HCT116 (cell line): ENCODE results near the gene PCYT1A. TPM values are rescaled to one million over a fixed set of nuclear protein-coding genes. Genes with fewer than 3 reads are reported as not detected.

Source experiments
- ATAC-seq: fragments of 200-7000 bp; cut with Tn5 transposase; 2 replicates; pipeline ENCODE4 v1.9.1; 2020; ENCODE audit warnings: mild to moderate bottlenecking, moderate library complexity
- BruUV-seq: library from RNA; stranded (reverse); fragments of 400-500 nt; replicated peaks from 2 replicates; lab custom pipeline; 2021; lab: Mats Ljungman, UMichigan
- CTCF ChIA-PET: fragments of 300-600 bp; sonication (Branson Sonifier 250); formaldehyde crosslinking; loops from one replicate; lab custom pipeline; 2021; ENCODE audit warnings: antibody characterized with exemption; lab: Charles Lee
- POLR2A ChIA-PET: fragments of 300-600, 350-600 bp; sonication (Branson Sonifier 250); formaldehyde crosslinking; loops from one replicate; lab custom pipeline; 2021; ENCODE audit warnings: antibody characterized with exemption; lab: Charles Lee
- RAD21 ChIA-PET, 2 experiments: fragments of 300-600 bp; sonication (Branson Sonifier 250); formaldehyde crosslinking; loops; one replicate each; lab custom pipeline; 2023; ENCODE audit warnings: low total read pairs in 2 of 2; ENCODE audit not compliant: uncharacterized antibody in 2 of 2, unreplicated experiment in 2 of 2, low non-redundant PET in 1 of 2; lab: Charles Lee
- DNase-seq: peaks from one replicate; pipeline ENCODE4 v3.0.0-alpha.2; 2010; ENCODE audit warnings: low read depth, low spot score
- H2AFZ ChIP-seq: fragments of 200-600 bp; shearing (Covaris generic), sonication (generic); 2 replicates; pipeline ENCODE4 v1.6.1; 2017; ENCODE audit warnings: low read depth, mixed run types, mixed read lengths, antibody characterized with exemption, low read length; ENCODE audit not compliant: poor library complexity, severe bottlenecking
- H3K27ac ChIP-seq: 2 replicates; pipeline ENCODE4 v1.5.1; 2012; ENCODE audit warnings: low read depth, low read length
- H3K27me3 ChIP-seq: fragments of 200-600 bp; sonication (generic); 2 replicates; pipeline ENCODE4 v1.6.1; 2016; ENCODE audit warnings: mixed run types, low read length, mixed read lengths; ENCODE audit not compliant: insufficient read depth
- H3K36me3 ChIP-seq, 2 experiments: fragments of 200-500 bp in 1 of 2; fragments of 200-600 bp in 1 of 2; sonication (Bioruptor generic) in 1 of 2; sonication (generic) in 1 of 2; 2 replicates each; pipeline versions ENCODE4 v1.5.1 to v1.6.1; 2014 to 2016; ENCODE audit warnings: low read length in 2 of 2, inconsistent platforms in 1 of 2, mixed read lengths in 1 of 2, mixed run types in 1 of 2; ENCODE audit not compliant: insufficient read depth in 2 of 2, control insufficient read depth in 1 of 2
- H3K4me1 ChIP-seq, 2 experiments: fragments of 200-600 bp in 1 of 2; sonication (generic) in 1 of 2; 2 replicates each; pipeline versions ENCODE4 v1.5.1 to v1.6.1; 2012 to 2017; ENCODE audit warnings: low read length in 2 of 2, inconsistent platforms in 1 of 2, mild to moderate bottlenecking in 1 of 2, mixed read lengths in 1 of 2, mixed run types in 1 of 2, moderate library complexity in 1 of 2; ENCODE audit not compliant: insufficient read depth in 2 of 2, control insufficient read depth in 1 of 2
- H3K4me2 ChIP-seq: fragments of 200-600 bp; sonication (generic); 2 replicates; pipeline ENCODE4 v1.6.1; 2017; ENCODE audit warnings: mixed run types, low read length, mixed read lengths
- H3K4me3 ChIP-seq, 2 experiments: fragments of 200-600 bp in 1 of 2; sonication (generic) in 1 of 2; replicated peaks in 1 of 2; 2 replicates each; pipeline ENCODE4 v1.5.1; 2011 to 2016; ENCODE audit warnings: low read length in 2 of 2, control low read depth in 1 of 2, low read depth in 1 of 2, mild to moderate bottlenecking in 1 of 2, mixed read lengths in 1 of 2, mixed run types in 1 of 2
- H3K79me2 ChIP-seq: fragments of 200-600 bp; sonication (generic); 2 replicates; pipeline ENCODE4 v1.6.1; 2017; ENCODE audit warnings: mild to moderate bottlenecking, mixed run types, low read length, moderate library complexity, mixed read lengths; ENCODE audit not compliant: insufficient read depth
- H3K9ac ChIP-seq: fragments of 200-600 bp; sonication (generic); 2 replicates; pipeline ENCODE4 v1.6.1; 2016; ENCODE audit warnings: low read length, mixed read lengths
- H3K9me2 ChIP-seq: fragments of 200-600 bp; sonication (generic), shearing (Covaris generic); 2 replicates; pipeline ENCODE4 v1.6.1; 2017; ENCODE audit warnings: mixed run types, mild to moderate bottlenecking, moderate library complexity; ENCODE audit not compliant: insufficient read depth
- H3K9me3 ChIP-seq, 2 experiments: fragments of 200-500 bp in 1 of 2; fragments of 200-600 bp in 1 of 2; sonication (Bioruptor generic) in 1 of 2; sonication (generic) in 1 of 2; 2 replicates each; pipeline ENCODE4 v1.6.1; 2014 to 2017; ENCODE audit warnings: low read length in 2 of 2, mixed read lengths in 2 of 2, inconsistent platforms in 1 of 2, low read depth in 1 of 2, mild to moderate bottlenecking in 1 of 2, mixed run types in 1 of 2, moderate library complexity in 1 of 2; ENCODE audit not compliant: control insufficient read depth in 1 of 2, insufficient read depth in 1 of 2
- H4K20me1 ChIP-seq: fragments of 200-600 bp; sonication (generic), shearing (Covaris generic); 2 replicates; pipeline ENCODE4 v1.6.1; 2017; ENCODE audit warnings: mixed run types, mild to moderate bottlenecking, moderate library complexity; ENCODE audit not compliant: insufficient read depth
- ATF3 ChIP-seq: IDR thresholded peaks from 2 replicates; pipeline ENCODE4 v1.6.1; 2012
- CBX3 ChIP-seq: IDR thresholded peaks from 2 replicates; pipeline ENCODE4 v1.6.1; 2012; ENCODE audit warnings: low read depth
- CEBPB ChIP-seq: IDR thresholded peaks from 2 replicates; pipeline ENCODE4 v1.6.1; 2012; ENCODE audit warnings: low read depth
- CTCF ChIP-seq, 3 experiments: fragments of 200-600 bp in 1 of 3; sonication (generic) in 1 of 3; IDR thresholded peaks in 2 of 3; conservative IDR thresholded peaks in 1 of 3; 2 replicates each; pipeline ENCODE4 v1.5.1; 2012 to 2017; ENCODE audit warnings: low read depth in 2 of 3, low read length in 2 of 3, antibody characterized with exemption in 1 of 3, borderline replicate concordance in 1 of 3, control low read depth in 1 of 3, mild to moderate bottlenecking in 1 of 3, mixed read lengths in 1 of 3, mixed run types in 1 of 3, moderate library complexity in 1 of 3; ENCODE audit not compliant: insufficient read depth in 1 of 3
- EGR1 ChIP-seq: IDR thresholded peaks from 2 replicates; pipeline ENCODE4 v1.6.1; 2012; ENCODE audit warnings: low read depth
- EZH2 ChIP-seq: fragments of 200-600 bp; sonication (generic); IDR thresholded peaks from 2 replicates; pipeline ENCODE4 v1.6.1; 2017; ENCODE audit warnings: antibody characterized with exemption, mixed run types
- EZH2phosphoT487 ChIP-seq: fragments of 200-600 bp; IDR thresholded peaks from 2 replicates; pipeline ENCODE4 v1.6.1; 2018; ENCODE audit warnings: antibody characterized with exemption, borderline replicate concordance
- FOSL1 ChIP-seq: IDR thresholded peaks from 2 replicates; pipeline ENCODE4 v1.6.1; 2012; ENCODE audit warnings: low read depth
- POLR2A ChIP-seq: IDR thresholded peaks from 2 replicates; pipeline ENCODE4 v1.7.0; 2011; ENCODE audit warnings: borderline replicate concordance; ENCODE audit not compliant: insufficient read depth, insufficient read length; ENCODE audit errors: extremely low read depth
- REST ChIP-seq: IDR thresholded peaks from 2 replicates; pipeline ENCODE4 v1.6.1; 2012; ENCODE audit warnings: low read depth
- SIN3A ChIP-seq: IDR thresholded peaks from 2 replicates; pipeline ENCODE4 v1.6.1; 2012; ENCODE audit warnings: low read depth
- SP1 ChIP-seq: IDR thresholded peaks from 2 replicates; pipeline ENCODE4 v1.6.1; 2012; ENCODE audit warnings: low read depth
- SRF ChIP-seq: IDR thresholded peaks from 2 replicates; pipeline ENCODE4 v1.6.1; 2012; ENCODE audit warnings: low read depth
- TCF7L2 ChIP-seq: IDR thresholded peaks from 2 replicates; pipeline ENCODE4 v1.7.0; 2011; ENCODE audit warnings: borderline replicate concordance, inconsistent platforms; ENCODE audit not compliant: insufficient read depth, insufficient read length; ENCODE audit errors: extremely low read depth
- YY1 ChIP-seq: IDR thresholded peaks from 2 replicates; pipeline ENCODE4 v1.6.1; 2011; ENCODE audit warnings: low read length, low read depth, moderate library complexity, mild to moderate bottlenecking; ENCODE audit not compliant: insufficient replicate concordance; ENCODE audit errors: extremely low read depth
- ZNF274 ChIP-seq: fragments of 200-500 bp; sonication (Bioruptor generic); IDR thresholded peaks from 2 replicates; pipeline ENCODE4 v1.6.1; 2014; ENCODE audit warnings: mild to moderate bottlenecking, low read depth, low read length, inconsistent platforms
- intact Hi-C: fragments of 100-400 bp; cut with micrococcal nuclease; formaldehyde crosslinking; loops from 2 replicates; pipeline ENCODE4 v1.10.0; 2022
- total RNA-seq: library from RNA; stranded (reverse); gene quantifications from one replicate; pipeline ENCODE4 v1.2.1, GENCODE V29; 2021; ENCODE audit not compliant: unreplicated experiment

Gene PCYT1A
- total RNA-seq, 1 experiment from 2014 or later = 32.1 TPM

GRCh38 chr3:196272826-196273225 is 14.7 kb downstream of the PCYT1A start:
- no TSS peak for BruUV-seq
- RAD21 ChIA-PET = no interaction called here
- Histone ChIP-seq H3K4me3 (no peak overlapping the region), H2AFZ (no peak overlapping the region), H3K9me3 (peaks cover 4% of the 10 kb centered on the region in 2 experiments; a peak in 2 of 4 replicates), H3K27me3 (no peaks in the 10 kb centered on the region), H3K36me3 (peaks cover 6 to 8% of the 10 kb centered on the region in 2 experiments; a peak in 3 of 4 replicates), H3K9me2 (no peaks in the 10 kb centered on the region), H3K4me1 (peaks cover 3 to 41% of the 10 kb centered on the region in 2 experiments; a peak in 3 of 4 replicates), H4K20me1 (0 out of 2 replicates have a peak, but pooled peaks cover 5% of the 10 kb centered on the region), H3K79me2 (peaks cover 54% of the 10 kb centered on the region), H3K4me2 (no peak overlapping the region), H3K9ac (no peak overlapping the region), H3K27ac (no peak overlapping the region)
- CTCF ChIA-PET = no interaction called here
- DNase-seq (no peak), ATAC-seq (no peak)
- intact Hi-C loops = no loop called here
- no peak for TF ChIP-seq TCF7L2
- TF ChIP-seq SP1 = no peak
- TF ChIP-seq CTCF (IDR thresholded peaks at IDR 0.05 in 2 of 3, conservative IDR thresholded peaks at IDR 0.05 in 1 of 3; ENCODE audit: borderline replicate concordance in 1 of 3, insufficient read depth in 1 of 3, low read depth in 2 of 3, low read length in 2 of 3) = no peak
- TF ChIP-seq EZH2phosphoT487 = no peak
- no peak for TF ChIP-seq REST
- TF ChIP-seq EZH2 = no peak
- no peak for TF ChIP-seq CEBPB
- TF ChIP-seq ATF3 = no peak
- no peak for TF ChIP-seq SRF
- TF ChIP-seq CBX3 = no peak
- no peak for TF ChIP-seq EGR1
- no peak for TF ChIP-seq POLR2A
- TF ChIP-seq FOSL1 = no peak
- TF ChIP-seq YY1 = no peak
- TF ChIP-seq SIN3A = no peak
- TF ChIP-seq ZNF274 = no peak
- POLR2A ChIA-PET = interaction anchor here (0.6 kb wide), 1 partner anchor 1537 kb away, joined by 3 read pairs; no protein-coding TSS in a partner anchor
